Gastroesophageal sphincter (tissue), 3 donors: ENCODE data around the gene ATF4.

Source experiments
- EP300 ChIP-seq: sonication (generic); formaldehyde crosslinking; IDR thresholded peaks from one replicate; pipeline ENCODE4 v1.6.1; 2017; ENCODE audit warnings: antibody characterized with exemption, mild to moderate bottlenecking
- POLR2A ChIP-seq, 2 donors: fragments of 450-650 bp; IDR thresholded peaks; one replicate each; pipeline ENCODE4 v1.6.1; 2017; ENCODE audit warnings: antibody characterized with exemption in 2 of 2, mild to moderate bottlenecking in 2 of 2, moderate library complexity in 1 of 2
- POLR2AphosphoS5 ChIP-seq: sonication (generic); formaldehyde crosslinking; IDR thresholded peaks from one replicate; pipeline ENCODE4 v1.6.1; 2017; ENCODE audit warnings: antibody characterized with exemption
- TF ChIP-seq, protein P1 (sequence below), 4 experiments: fragments of 200-600 bp in 2 of 4; fragments of 450-650 bp in 2 of 4; sonication (generic) in 1 of 4; IDR thresholded peaks; one replicate each; pipeline ENCODE4 v1.5.1; 2017 to 2019; ENCODE audit warnings: antibody characterized with exemption in 4 of 4, mild to moderate bottlenecking in 2 of 4, moderate library complexity in 2 of 4

GRCh38 chr22:39490135-39490798 lies 30.1 kb upstream of the ATF4 start:
- TF ChIP-seq, protein P1, sequence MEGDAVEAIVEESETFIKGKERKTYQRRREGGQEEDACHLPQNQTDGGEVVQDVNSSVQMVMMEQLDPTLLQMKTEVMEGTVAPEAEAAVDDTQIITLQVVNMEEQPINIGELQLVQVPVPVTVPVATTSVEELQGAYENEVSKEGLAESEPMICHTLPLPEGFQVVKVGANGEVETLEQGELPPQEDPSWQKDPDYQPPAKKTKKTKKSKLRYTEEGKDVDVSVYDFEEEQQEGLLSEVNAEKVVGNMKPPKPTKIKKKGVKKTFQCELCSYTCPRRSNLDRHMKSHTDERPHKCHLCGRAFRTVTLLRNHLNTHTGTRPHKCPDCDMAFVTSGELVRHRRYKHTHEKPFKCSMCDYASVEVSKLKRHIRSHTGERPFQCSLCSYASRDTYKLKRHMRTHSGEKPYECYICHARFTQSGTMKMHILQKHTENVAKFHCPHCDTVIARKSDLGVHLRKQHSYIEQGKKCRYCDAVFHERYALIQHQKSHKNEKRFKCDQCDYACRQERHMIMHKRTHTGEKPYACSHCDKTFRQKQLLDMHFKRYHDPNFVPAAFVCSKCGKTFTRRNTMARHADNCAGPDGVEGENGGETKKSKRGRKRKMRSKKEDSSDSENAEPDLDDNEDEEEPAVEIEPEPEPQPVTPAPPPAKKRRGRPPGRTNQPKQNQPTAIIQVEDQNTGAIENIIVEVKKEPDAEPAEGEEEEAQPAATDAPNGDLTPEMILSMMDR (IDR thresholded peaks at IDR 0.05), result no peak
- no peak for TF ChIP-seq POLR2A (IDR thresholded peaks at IDR 0.05)
- no peak for TF ChIP-seq EP300
- TF ChIP-seq POLR2AphosphoS5, result no peak
